Thymus (tissue), 11 donors: ENCODE measurements around the gene ACP7. TPM values are rescaled to one million over a fixed set of nuclear protein-coding genes. Genes with fewer than 3 reads are reported as not detected.

Experiments used
- DNase-seq, 9 donors: peaks; one replicate each; pipeline ENCODE4 v3.0.0-alpha.2; 2013; ENCODE audit warnings: low spot score in 9 of 9, low read depth in 6 of 9, missing footprints in 1 of 9
- H3K27ac ChIP-seq, 2 donors: one replicate each; pipeline ENCODE4 v1.5.1; 2013; ENCODE audit warnings: control low read depth in 1 of 2, low read depth in 1 of 2, low read length in 1 of 2, mild to moderate bottlenecking in 1 of 2, moderate library complexity in 1 of 2
- H3K27me3 ChIP-seq, 2 donors: one replicate each; pipeline ENCODE4 v1.5.1; 2013; ENCODE audit warnings: low read length in 1 of 2; ENCODE audit not compliant: control insufficient read depth in 2 of 2, insufficient read depth in 1 of 2
- H3K36me3 ChIP-seq, 2 donors: one replicate each; pipeline ENCODE4 v1.5.1; 2013; ENCODE audit warnings: low read length in 1 of 2, mild to moderate bottlenecking in 1 of 2, moderate library complexity in 1 of 2; ENCODE audit not compliant: control insufficient read depth in 2 of 2, insufficient read depth in 2 of 2
- H3K4me1 ChIP-seq, 2 donors: one replicate each; pipeline ENCODE4 v1.5.1; 2013; ENCODE audit warnings: low read length in 2 of 2; ENCODE audit not compliant: control insufficient read depth in 2 of 2, insufficient read depth in 2 of 2
- H3K4me3 ChIP-seq, 2 donors: one replicate each; pipeline ENCODE4 v1.5.1; 2013; ENCODE audit warnings: low read length in 2 of 2, control low read depth in 1 of 2, mild to moderate bottlenecking in 1 of 2
- H3K9me3 ChIP-seq, 2 donors: one replicate each; pipeline ENCODE4 v1.5.1; 2013; ENCODE audit warnings: low read length in 1 of 2, mild to moderate bottlenecking in 1 of 2; ENCODE audit not compliant: control insufficient read depth in 2 of 2, insufficient read depth in 1 of 2
- WGBS: extraction: QIAGEN DNeasy Blood & Tissue Kit; methylation state at CpG from one replicate; pipeline ENCODE4 v1.1.7; 2013; 5-methylcytosine and 5-hydroxymethylcytosine counted together
- polyA plus RNA-seq: library from polyadenylated mRNA; stranded (reverse); fragments of 200-250 nt; gene quantifications from one replicate; pipeline ENCODE4 v1.2.3, GENCODE V29; 2013
- total RNA-seq: library from RNA; stranded (reverse); fragments of 120-200 nt; gene quantifications from one replicate; pipeline ENCODE4 v1.2.4, GENCODE V29; 2013
- donor health status: healthy.

Gene ACP7
- total and polyA plus RNA-seq, 2 donors, result under 0.01 to 0.11 TPM

GRCh38 chr19:39156326-39157230 lies 72.4 kb downstream of the ACP7 start:
- no peak overlapping the region for H3K27ac ChIP-seq
- 76% methylated on average over 24 of the region's 24 CpGs for WGBS
- H3K36me3 ChIP-seq, result peaks cover 0 to 6% of the 10 kb centered on the region in 2 donors
- H3K4me3 ChIP-seq, result no peak overlapping the region
- H3K4me1 ChIP-seq, result peaks cover 0 to 20% of the 10 kb centered on the region in 2 donors
- no peak for DNase-seq
- H3K9me3 ChIP-seq, result no peaks in the 10 kb centered on the region
- no peaks in the 10 kb centered on the region for H3K27me3 ChIP-seq

GRCh38 chr19:39157275-39157996 lies 73.3 kb downstream of the ACP7 start:
- 95% methylated on average over 23 of the region's 23 CpGs for WGBS
- H3K9me3 ChIP-seq, result no peaks in the 10 kb centered on the region
- H3K4me3 ChIP-seq, result no peak overlapping the region
- peaks cover 0 to 6% of the 10 kb centered on the region in 2 donors for H3K36me3 ChIP-seq
- no peak overlapping the region for H3K27ac ChIP-seq
- H3K4me1 ChIP-seq, result peaks cover 0 to 20% of the 10 kb centered on the region in 2 donors
- no peak for DNase-seq
- H3K27me3 ChIP-seq, result no peaks in the 10 kb centered on the region

GRCh38 chr19:39157997-39158389 lies 73.8 kb downstream of the ACP7 start:
- Histone ChIP-seq H3K4me3 (no peak overlapping the region), H3K4me1 (peaks cover 0 to 20% of the 10 kb centered on the region in 2 donors), H3K36me3 (peaks cover 0 to 6% of the 10 kb centered on the region in 2 donors), H3K27me3 (no peaks in the 10 kb centered on the region), H3K9me3 (no peaks in the 10 kb centered on the region), H3K27ac (no peak overlapping the region)
- WGBS, result 96% methylated on average over 15 of the region's 15 CpGs
- no peak for DNase-seq

GRCh38 chr19:39158646-39159260 lies 74.6 kb downstream of the ACP7 start:
- 98% methylated on average over 12 of the region's 12 CpGs for WGBS
- DNase-seq, result no peak
- no peak overlapping the region for H3K27ac ChIP-seq

GRCh38 chr19:39160523-39160861 lies 76.3 kb downstream of the ACP7 start:
- Histone ChIP-seq H3K27me3 (no peaks in the 10 kb centered on the region), H3K4me3 (no peak overlapping the region), H3K36me3 (peaks cover 0 to 6% of the 10 kb centered on the region in 2 donors), H3K27ac (no peak overlapping the region), H3K9me3 (no peaks in the 10 kb centered on the region), H3K4me1 (peaks cover 0 to 8% of the 10 kb centered on the region in 2 donors)
- WGBS, result 85% methylated on average over 8 of the region's 8 CpGs
- no peak for DNase-seq

More at GRCh38 chr19:39158646-39159260, 74.6 kb downstream of the ACP7 start:
- H3K4me1 ChIP-seq, result peaks cover 0 to 20% of the 10 kb centered on the region in 2 donors
- peaks cover 0 to 6% of the 10 kb centered on the region in 2 donors for H3K36me3 ChIP-seq
- no peak overlapping the region for H3K4me3 ChIP-seq
- no peaks in the 10 kb centered on the region for H3K9me3 ChIP-seq
- no peaks in the 10 kb centered on the region for H3K27me3 ChIP-seq

Other genes with a start within 250 kb of the ACP7 start
- gene HNRNPL, start 234.4 kb upstream of the ACP7 start, total RNA-seq, result 269 TPM
- gene HNRNPL, start 234.4 kb upstream of the ACP7 start, polyA plus RNA-seq, result 198 TPM
- 26.9 TPM for gene RINL, start 206.1 kb upstream of the ACP7 start, total RNA-seq
- gene RINL, start 206.1 kb upstream of the ACP7 start, polyA plus RNA-seq, result 38.2 TPM
- gene SIRT2, start 184.8 kb upstream of the ACP7 start, total RNA-seq, result 26.8 TPM
- 38.3 TPM for gene SIRT2, start 184.8 kb upstream of the ACP7 start, polyA plus RNA-seq
- gene NFKBIB, start 184.4 kb upstream of the ACP7 start, total RNA-seq, result 12.6 TPM
- 23.6 TPM for gene NFKBIB, start 184.4 kb upstream of the ACP7 start, polyA plus RNA-seq
- 0.28 TPM for gene CCER2, start 172.2 kb upstream of the ACP7 start, total RNA-seq
- gene CCER2, start 172.2 kb upstream of the ACP7 start, polyA plus RNA-seq, result 2.1 TPM
- 15.0 TPM for gene SARS2, start 153.6 kb upstream of the ACP7 start, total RNA-seq
- 30.9 TPM for gene SARS2, start 153.6 kb upstream of the ACP7 start, polyA plus RNA-seq
- gene MRPS12, start 153.4 kb upstream of the ACP7 start, total RNA-seq, result 32.1 TPM
- gene MRPS12, start 153.4 kb upstream of the ACP7 start, polyA plus RNA-seq, result 26.2 TPM
- 3.8 TPM for gene FBXO17, start 108.6 kb upstream of the ACP7 start, total RNA-seq
- gene FBXO17, start 108.6 kb upstream of the ACP7 start, polyA plus RNA-seq, result 4.0 TPM
- 2.6 TPM for gene FBXO27, start 51.8 kb upstream of the ACP7 start, total RNA-seq
- gene FBXO27, start 51.8 kb upstream of the ACP7 start, polyA plus RNA-seq, result 9.0 TPM
- 1.9 TPM for gene PAK4, start 41.4 kb downstream of the ACP7 start, total RNA-seq
- gene PAK4, start 41.4 kb downstream of the ACP7 start, polyA plus RNA-seq, result 14.4 TPM
- 2.1 TPM for gene NCCRP1, start 112.6 kb downstream of the ACP7 start, total RNA-seq
- gene NCCRP1, start 112.6 kb downstream of the ACP7 start, polyA plus RNA-seq, result 13.2 TPM
- not detected for gene SYCN, start 119.9 kb downstream of the ACP7 start, total RNA-seq
- gene SYCN, start 119.9 kb downstream of the ACP7 start, polyA plus RNA-seq, result not detected
- not detected for gene IFNL3, start 160.6 kb downstream of the ACP7 start, total RNA-seq
- 0.07 TPM for gene IFNL3, start 160.6 kb downstream of the ACP7 start, polyA plus RNA-seq
- not detected for gene IFNL4, start 164.5 kb downstream of the ACP7 start, total RNA-seq
- gene IFNL4, start 164.5 kb downstream of the ACP7 start, polyA plus RNA-seq, result 0.05 TPM
- 0.14 TPM for gene IFNL2, start 184.0 kb downstream of the ACP7 start, total RNA-seq
- gene IFNL2, start 184.0 kb downstream of the ACP7 start, polyA plus RNA-seq, result 0.07 TPM
- not detected for gene IFNL1, start 212.0 kb downstream of the ACP7 start, total RNA-seq
- 0.21 TPM for gene IFNL1, start 212.0 kb downstream of the ACP7 start, polyA plus RNA-seq
- 0.42 TPM for gene LRFN1, start 236.5 kb downstream of the ACP7 start, total RNA-seq
- gene LRFN1, start 236.5 kb downstream of the ACP7 start, polyA plus RNA-seq, result 2.6 TPM